Neural cell (in vitro differentiated cells): Measurements from ENCODE around the gene SELENOI. TPM values are rescaled to one million over a fixed set of nuclear protein-coding genes. Genes with fewer than 3 reads are reported as not detected.

ENCODE experiments used
- H2AFZ ChIP-seq: fragments of 200-600, 300-800 bp; sonication (generic), shearing (Covaris generic); 2 replicates; pipeline ENCODE4 v1.6.0; 2014; ENCODE audit warnings: low read depth, mild to moderate bottlenecking, antibody characterized with exemption, low read length, moderate library complexity
- H3F3A ChIP-seq: fragments of 200-600 bp; shearing (Covaris generic); 2 replicates; pipeline ENCODE4 v1.6.1; 2016; ENCODE audit warnings: mild to moderate bottlenecking, moderate library complexity, mixed read lengths, antibody characterized with exemption, low read length; ENCODE audit not compliant: insufficient read depth, poor library complexity, severe bottlenecking
- H3K27ac ChIP-seq: fragments of 200-600, 300-800 bp; sonication (generic), shearing (Covaris generic); 2 replicates; pipeline ENCODE4 v1.5.1; 2014; ENCODE audit warnings: mild to moderate bottlenecking, low read length, moderate library complexity
- H3K27me3 ChIP-seq: fragments of 300-800, 200-600 bp; sonication (generic), shearing (Covaris generic); 2 replicates; pipeline ENCODE4 v1.6.0; 2014; ENCODE audit warnings: mild to moderate bottlenecking, low read depth, low read length, moderate library complexity; ENCODE audit not compliant: insufficient read depth
- H3K36me3 ChIP-seq: fragments of 300-800, 200-600 bp; sonication (generic), shearing (Covaris generic); 2 replicates; pipeline ENCODE4 v1.5.1; 2014; ENCODE audit warnings: mild to moderate bottlenecking, antibody characterized with exemption, low read length, moderate library complexity; ENCODE audit not compliant: insufficient read depth
- H3K4me2 ChIP-seq: fragments of 300-800, 200-600 bp; sonication (generic), shearing (Covaris generic); 2 replicates; pipeline ENCODE4 v1.6.0; 2014; ENCODE audit warnings: mild to moderate bottlenecking, low read length
- H3K4me3 ChIP-seq: fragments of 300-800, 200-600 bp; sonication (generic), shearing (Covaris generic); 2 replicates; pipeline ENCODE4 v1.5.1; 2014; ENCODE audit warnings: mild to moderate bottlenecking, low read length, moderate library complexity
- H3K79me2 ChIP-seq: fragments of 200-600 bp; shearing (Covaris generic); replicated peaks from 2 replicates; pipeline ENCODE4 v1.6.0; 2014; ENCODE audit warnings: mild to moderate bottlenecking, low read length, moderate library complexity; ENCODE audit not compliant: insufficient read depth
- H3K9ac ChIP-seq: fragments of 300-800, 200-600 bp; sonication (generic), shearing (Covaris generic); 2 replicates; pipeline ENCODE4 v1.6.1; 2016; ENCODE audit warnings: mild to moderate bottlenecking, low read length, mixed read lengths
- H3K9me2 ChIP-seq: fragments of 200-600 bp; shearing (Covaris generic); 2 replicates; pipeline ENCODE4 v1.6.1; 2016; ENCODE audit warnings: mild to moderate bottlenecking, low read length, mixed read lengths; ENCODE audit not compliant: insufficient read depth
- H3K9me3 ChIP-seq: fragments of 200-600, 300-800 bp; sonication (generic), shearing (Covaris generic); 2 replicates; pipeline ENCODE4 v1.6.1; 2016; ENCODE audit warnings: mild to moderate bottlenecking, mixed run types, low read length, moderate library complexity, mixed read lengths
- H4K20me1 ChIP-seq: fragments of 200-600 bp; shearing (Covaris generic); 2 replicates; pipeline ENCODE4 v1.6.1; 2016; ENCODE audit warnings: mild to moderate bottlenecking, mixed run types; ENCODE audit not compliant: insufficient read depth
- CTCF ChIP-seq: fragments of 450-650 bp; IDR thresholded peaks from 2 replicates; pipeline ENCODE4 v1.5.1; 2014; ENCODE audit warnings: antibody characterized with exemption, mild to moderate bottlenecking, moderate library complexity; ENCODE audit not compliant: poor library complexity, severe bottlenecking
- EP300 ChIP-seq: fragments of 450-650 bp; conservative IDR thresholded peaks from 2 replicates; pipeline ENCODE4 v1.6.1; 2014; ENCODE audit warnings: antibody characterized with exemption, mild to moderate bottlenecking, moderate library complexity; ENCODE audit not compliant: poor library complexity, severe bottlenecking
- EZH2 ChIP-seq: fragments of 200-600, 300-800 bp; shearing (Covaris generic), sonication (generic); IDR thresholded peaks from 2 replicates; pipeline ENCODE4 v1.6.1; 2014; ENCODE audit warnings: antibody characterized with exemption, low read length, borderline replicate concordance, mild to moderate bottlenecking; ENCODE audit not compliant: insufficient read depth, poor library complexity, severe bottlenecking
- MXI1 ChIP-seq: fragments of 450-650 bp; conservative IDR thresholded peaks from 2 replicates; pipeline ENCODE4 v1.6.1; 2014; ENCODE audit warnings: antibody characterized with exemption, mild to moderate bottlenecking; ENCODE audit not compliant: poor library complexity, severe bottlenecking
- POLR2AphosphoS5 ChIP-seq: IDR thresholded peaks from 2 replicates; pipeline ENCODE4 v1.6.1; 2012
- RAD21 ChIP-seq: fragments of 450-650 bp; conservative IDR thresholded peaks from 2 replicates; pipeline ENCODE4 v1.6.1; 2014; ENCODE audit warnings: antibody characterized with exemption, mild to moderate bottlenecking, moderate library complexity
- REST ChIP-seq: IDR thresholded peaks from 2 replicates; pipeline ENCODE4 v1.6.1; 2012; ENCODE audit warnings: borderline replicate concordance
- SMC3 ChIP-seq: fragments of 450-650 bp; conservative IDR thresholded peaks from 2 replicates; pipeline ENCODE4 v1.6.1; 2014; ENCODE audit warnings: antibody characterized with exemption, mild to moderate bottlenecking, moderate library complexity; ENCODE audit not compliant: poor library complexity
- TAF1 ChIP-seq: IDR thresholded peaks from 2 replicates; pipeline ENCODE4 v1.6.1; 2012; ENCODE audit warnings: low read depth
- polyA plus RNA-seq: library from polyadenylated mRNA; depleted of rRNA; stranded (reverse); fragments of >200 nt; gene quantifications from 2 replicates; pipeline ENCODE4 v1.2.3, GENCODE V29; 2014

SELENOI gene
- polyA plus RNA-seq, 1 donor from 2014 or later: 25.2 TPM

- no peak overlapping the region for H3K4me2 ChIP-seq
- no peak overlapping the region for H2AFZ ChIP-seq
- no peak overlapping the region for H3K9ac ChIP-seq
- no peak for TF ChIP-seq EP300
- no peak for TF ChIP-seq POLR2AphosphoS5
- TF ChIP-seq CTCF: no peak
- TF ChIP-seq SMC3: no peak
- TF ChIP-seq RAD21: no peak
- no peak for TF ChIP-seq EZH2
- TF ChIP-seq REST: no peak
- TF ChIP-seq TAF1: no peak
- TF ChIP-seq MXI1: no peak
- H3K79me2 ChIP-seq: peaks cover 20% of the 10 kb centered on the region
- no peaks in the 10 kb centered on the region for H3K27me3 ChIP-seq
- no peaks in the 10 kb centered on the region for H3K9me2 ChIP-seq
- no peak overlapping the region for H3K27ac ChIP-seq
- no peaks in the 10 kb centered on the region for H3K9me3 ChIP-seq
- H3F3A ChIP-seq: no peaks in the 10 kb centered on the region
- H3K36me3 ChIP-seq: no peaks in the 10 kb centered on the region
- no peaks in the 10 kb centered on the region for H4K20me1 ChIP-seq
- no peak overlapping the region for H3K4me3 ChIP-seq
These were observed 10.8 kb downstream of the SELENOI start for GRCh38 chr2:26356771-26357170.

- Histone ChIP-seq H3K27me3 (no peaks in the 10 kb centered on the region), H3K4me3 (no peak overlapping the region), H3K36me3 (no peaks in the 10 kb centered on the region), H3F3A (no peaks in the 10 kb centered on the region), H3K27ac (no peak overlapping the region), H4K20me1 (no peaks in the 10 kb centered on the region), H3K4me2 (no peak overlapping the region), H2AFZ (no peak overlapping the region), H3K9me3 (no peaks in the 10 kb centered on the region), H3K79me2 (peaks cover 7% of the 10 kb centered on the region), H3K9me2 (no peaks in the 10 kb centered on the region), H3K9ac (no peak overlapping the region)
- no peak for TF ChIP-seq RAD21
- TF ChIP-seq MXI1: no peak
- no peak for TF ChIP-seq TAF1
- no peak for TF ChIP-seq SMC3
- no peak for TF ChIP-seq EP300
- TF ChIP-seq POLR2AphosphoS5: no peak
- TF ChIP-seq EZH2: no peak
- TF ChIP-seq CTCF: no peak
- no peak for TF ChIP-seq REST
These were observed 14.0 kb downstream of the SELENOI start for GRCh38 chr2:26359886-26360473.
